Effector CD4-positive, alpha-beta T cell (primary cell): ENCODE results near the gene DDX60.
"Not testable (repeated sequence)": the region's sequence is repeated elsewhere in the genome, so short reads cannot be mapped to it uniquely, and the experiment has no call there.

ENCODE experiments used
- DNase-seq: peaks from one replicate; pipeline ENCODE4 v3.0.0-alpha.2; 2020

DDX60 gene

DNA sequence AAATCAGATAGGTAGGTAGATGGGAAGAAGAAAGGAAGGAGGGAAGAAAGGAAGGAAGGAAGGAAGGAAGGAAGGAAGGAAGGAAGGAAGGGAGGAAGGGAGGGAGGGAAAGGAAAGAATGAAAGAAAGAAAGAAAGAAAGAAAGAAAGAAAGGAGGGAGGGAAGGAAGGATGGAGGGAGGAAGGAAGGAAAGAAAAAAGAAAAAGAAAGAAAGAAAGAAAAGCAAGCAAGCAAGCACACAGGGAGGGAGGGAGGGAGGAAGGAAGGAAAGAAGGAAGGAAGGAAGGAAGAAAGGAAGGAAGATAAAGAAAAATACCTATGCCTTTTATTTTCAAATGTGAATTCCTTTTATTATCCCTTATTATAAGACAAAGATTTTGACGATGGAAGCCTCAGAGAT lies 32.7 kb downstream of the DDX60 start:
- not testable (repeated sequence) for DNase-seq

GRCh38 chr4:168279556-168279955 lies 39.0 kb downstream of the DDX60 start:
- DNase-seq: no peak

- no peak for DNase-seq
Observed at GRCh38 chr4:168275836-168276235, 42.7 kb downstream of the DDX60 start.

DNA sequence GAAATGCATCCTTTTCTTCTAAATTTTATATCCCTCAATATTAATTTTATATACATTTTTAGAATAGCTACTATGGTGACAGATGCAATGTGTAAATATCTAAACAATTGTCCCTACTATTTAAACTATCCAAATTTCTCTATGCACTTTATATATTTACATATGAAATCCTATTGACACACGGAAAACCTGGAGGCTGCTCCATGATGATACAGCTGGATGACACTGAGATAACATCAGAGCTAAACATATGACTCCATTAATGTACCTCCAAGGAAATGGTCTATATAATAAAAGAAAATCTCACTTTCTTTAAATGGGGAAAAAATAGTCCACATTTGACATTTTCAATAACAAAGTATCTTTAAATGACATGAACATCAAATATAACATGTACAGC lies 43.7 kb downstream of the DDX60 start:
- no peak for DNase-seq

- DNase-seq: no peak
Observed at GRCh38 chr4:168273838-168274237, 44.7 kb downstream of the DDX60 start.

GRCh38 chr4:168272488-168272887 lies 46.1 kb downstream of the DDX60 start:
- DNase-seq: no peak

- DNase-seq: no peak
Observed at GRCh38 chr4:168269896-168270295, 48.7 kb downstream of the DDX60 start.

- no peak for DNase-seq
Observed at GRCh38 chr4:168265327-168265726, 53.2 kb downstream of the DDX60 start.

DNA sequence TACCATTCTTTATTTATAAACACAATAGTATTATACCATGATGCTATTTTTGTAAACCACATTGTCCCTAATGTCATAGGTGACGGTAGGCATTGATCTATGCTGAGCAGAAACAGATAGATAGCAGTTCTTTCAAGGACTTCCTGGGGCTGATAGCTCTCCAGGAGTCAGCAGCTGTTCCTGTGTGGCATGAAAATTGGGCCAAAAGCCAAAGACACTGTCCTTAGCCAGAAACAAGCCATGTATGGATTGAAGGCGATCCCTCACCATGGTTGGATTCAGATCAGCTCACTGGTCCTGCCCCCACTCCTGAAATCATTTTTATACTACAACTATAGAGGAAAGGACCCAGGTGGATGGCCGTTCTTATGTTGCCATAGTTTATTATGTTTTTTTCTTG lies 53.6 kb downstream of the DDX60 start:
- no peak for DNase-seq

GRCh38 chr4:168263039-168263438 lies 55.5 kb downstream of the DDX60 start:
- DNase-seq: no peak

DNA sequence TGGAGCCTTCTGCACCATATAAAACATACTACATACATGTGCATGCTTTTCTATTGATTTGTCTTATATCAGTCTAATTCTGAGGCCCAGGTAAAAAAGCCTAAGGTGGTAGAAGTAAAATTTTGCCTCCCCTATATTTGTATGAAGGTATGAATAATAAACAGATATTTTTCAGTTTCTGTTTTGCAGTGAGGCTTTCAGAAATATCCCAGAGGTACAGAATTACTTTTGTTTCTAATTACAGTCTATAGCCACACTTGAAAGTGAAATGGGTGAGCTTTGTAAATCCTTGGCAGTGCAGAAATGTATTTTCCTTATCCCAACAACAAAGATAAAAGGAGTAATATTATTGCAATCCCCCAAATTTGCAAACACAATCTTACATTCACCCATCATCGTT lies 59.5 kb downstream of the DDX60 start:
- DNase-seq: no peak

- no peak for DNase-seq
Observed at GRCh38 chr4:168257768-168258167, 60.8 kb downstream of the DDX60 start.

- DNase-seq: no peak
Observed at GRCh38 chr4:168248176-168248710, 70.3 kb downstream of the DDX60 start.

- no peak for DNase-seq
Observed at GRCh38 chr4:168247603-168248002, 70.9 kb downstream of the DDX60 start.

DNA sequence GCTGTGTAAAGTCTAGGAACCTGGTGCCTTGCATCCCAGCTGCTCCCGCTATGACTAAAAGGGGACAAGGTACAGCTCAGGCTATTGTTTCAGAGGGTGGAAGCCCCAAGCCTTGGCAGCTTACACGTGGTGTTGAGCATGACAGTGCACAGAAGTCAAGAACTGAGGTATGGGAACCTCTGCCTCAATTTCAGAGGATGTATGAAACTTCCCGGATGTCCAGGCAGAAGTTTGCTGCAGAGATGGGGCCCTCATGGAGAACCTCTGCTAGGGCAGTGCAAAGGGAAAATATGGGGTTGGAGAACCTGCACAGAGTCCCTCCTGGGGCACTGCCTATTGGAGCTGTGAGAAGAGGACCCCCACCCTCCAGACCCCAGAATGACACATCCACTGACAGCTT lies 76.6 kb downstream of the DDX60 start:
- no peak for DNase-seq

GRCh38 chr4:168240821-168241220 lies 77.7 kb downstream of the DDX60 start:
- no peak for DNase-seq

DNA sequence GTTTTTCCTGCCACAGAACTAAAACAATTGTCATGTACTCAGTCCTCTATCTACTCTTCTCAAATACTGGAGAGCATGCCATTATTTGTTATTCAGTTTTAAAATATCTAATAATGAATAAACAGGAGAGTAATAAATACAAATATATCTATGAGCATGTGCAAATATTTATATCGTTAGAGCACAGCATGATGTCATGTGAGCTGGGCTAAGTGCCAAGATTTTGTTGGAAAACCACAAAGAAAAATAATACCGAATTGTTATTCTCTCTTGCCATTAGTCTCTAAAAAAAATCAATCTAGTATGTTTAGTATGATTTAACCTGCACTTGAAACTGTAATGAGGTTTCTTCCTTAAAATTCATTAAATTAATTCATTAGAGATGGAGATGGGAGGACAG lies 97.3 kb downstream of the DDX60 start:
- no peak for DNase-seq

- no peak for DNase-seq
Observed at GRCh38 chr4:168220893-168221292, 97.7 kb downstream of the DDX60 start.

DNA sequence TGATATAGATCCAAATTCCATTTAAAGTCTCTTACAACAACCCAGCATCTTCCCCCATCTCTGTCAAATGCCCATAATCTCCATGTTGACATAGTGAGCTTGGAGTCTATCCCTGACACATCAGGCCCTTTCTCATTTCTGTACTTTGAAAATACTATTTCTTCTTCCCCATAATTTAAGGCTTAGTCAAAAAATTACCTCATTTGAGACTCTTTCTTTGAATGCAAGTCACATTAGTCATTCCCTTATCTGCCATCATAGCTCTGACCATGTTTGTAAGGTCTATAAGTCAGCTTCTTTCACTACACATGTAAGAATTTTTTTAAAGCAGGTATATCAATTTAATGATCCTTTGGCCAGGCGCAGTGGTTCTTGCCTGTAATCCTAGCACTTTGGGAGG lies 99.9 kb downstream of the DDX60 start:
- DNase-seq: no peak

DNA sequence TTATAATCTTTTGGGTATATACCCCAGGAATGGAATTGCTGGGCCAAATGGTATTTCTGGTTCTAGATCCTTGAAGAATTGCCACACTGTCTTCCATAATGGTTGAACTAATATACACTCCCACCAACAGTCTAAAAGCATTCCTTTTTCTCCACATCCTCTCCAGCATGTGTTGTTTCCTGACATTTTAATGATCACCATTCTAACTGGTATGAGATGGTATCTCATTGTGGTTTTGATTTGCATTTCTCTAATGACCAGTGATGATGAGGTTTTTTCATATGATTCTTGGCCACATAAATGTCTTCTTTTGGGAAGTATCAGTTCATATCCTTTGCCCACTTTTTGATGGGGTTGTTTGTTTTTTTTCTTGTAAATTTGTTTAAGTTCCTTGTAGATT lies 105.0 kb downstream of the DDX60 start:
- DNase-seq: not testable (repeated sequence)

GRCh38 chr4:168212656-168213055 lies 105.9 kb downstream of the DDX60 start:
- no peak for DNase-seq

GRCh38 chr4:168208957-168209614 lies 109.5 kb downstream of the DDX60 start:
- no peak for DNase-seq

GRCh38 chr4:168203233-168203911 lies 115.2 kb downstream of the DDX60 start:
- no peak for DNase-seq

DNA sequence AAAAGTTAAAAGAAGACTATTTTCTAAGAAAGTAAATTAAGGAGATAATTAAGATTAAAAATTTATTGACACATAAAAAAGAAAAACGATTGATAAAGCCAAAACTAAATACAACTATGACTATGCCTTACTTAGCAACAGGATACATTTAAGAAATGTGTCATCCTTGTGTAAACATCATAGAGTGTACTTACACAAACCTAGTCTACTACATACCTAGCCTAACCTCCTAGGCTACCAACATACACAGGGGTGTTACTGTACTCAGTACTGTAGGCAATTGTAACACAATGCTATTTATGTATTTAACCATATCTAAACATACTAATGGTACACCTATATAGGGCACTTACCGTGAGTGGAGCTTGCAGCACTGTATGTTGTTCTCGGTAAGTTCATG lies 117.9 kb downstream of the DDX60 start:
- DNase-seq: no peak
